Ectodermal cell (in vitro differentiated cells): ENCODE data around the gene SNW1.
"Not testable (repeated sequence)": the region's sequence is repeated elsewhere in the genome, so short reads cannot be mapped to it uniquely, and the experiment has no call there.

Experiments used
- H3K27ac ChIP-seq: 2 replicates; pipeline ENCODE4 v1.7.0; 2013; ENCODE audit warnings: mild to moderate bottlenecking, low read depth, low read length; ENCODE audit not compliant: insufficient read depth, poor library complexity, severe bottlenecking
- H3K27me3 ChIP-seq: 2 replicates; pipeline ENCODE4 v1.7.0; 2013; ENCODE audit warnings: mild to moderate bottlenecking, low read length; ENCODE audit not compliant: insufficient read depth, control insufficient read depth, poor library complexity, severe bottlenecking
- H3K36me3 ChIP-seq: one replicate; pipeline ENCODE4 v1.7.0; 2013; ENCODE audit warnings: low read length; ENCODE audit not compliant: control insufficient read depth, insufficient read depth
- H3K4me1 ChIP-seq: one replicate; pipeline ENCODE4 v1.7.0; 2013; ENCODE audit warnings: low read length; ENCODE audit not compliant: control insufficient read depth, insufficient read depth
- H3K4me3 ChIP-seq: 2 replicates; pipeline ENCODE4 v1.7.0; 2013; ENCODE audit warnings: low read depth, low read length, control low read depth; ENCODE audit not compliant: insufficient read depth
- H3K9me3 ChIP-seq: 2 replicates; pipeline ENCODE4 v1.7.0; 2013; ENCODE audit warnings: mild to moderate bottlenecking, low read length, moderate library complexity; ENCODE audit not compliant: control insufficient read depth
- WGBS, 2 experiments: methylation state at CpG; one replicate each; pipeline ENCODE4 v1.1.7; 2013; ENCODE audit warnings: missing lambda C conversion rate in 2 of 2; 5-methylcytosine and 5-hydroxymethylcytosine counted together

The SNW1 gene

GRCh38 chr14:77752266-77752665 is 8.7 kb downstream of the SNW1 start:
- H3K36me3 ChIP-seq = peaks cover 50% of the 10 kb centered on the region

GRCh38 chr14:77747425-77747824 is 13.5 kb downstream of the SNW1 start:
- H3K27me3 ChIP-seq, H3K27ac ChIP-seq, H3K4me3 ChIP-seq, H3K4me1 ChIP-seq, H3K9me3 ChIP-seq: not testable (repeated sequence)
- 91 to 92% methylated on average over 33 of the region's 33 CpGs for WGBS, 2 experiments
- H3K36me3 ChIP-seq = peaks cover 44% of the 10 kb centered on the region

More at GRCh38 chr14:77752266-77752665, 8.7 kb downstream of the SNW1 start:
- Histone ChIP-seq H3K27me3 (no peaks in the 10 kb centered on the region), H3K27ac (no peak overlapping the region), H3K4me1 (no peaks in the 10 kb centered on the region), H3K9me3 (no peaks in the 10 kb centered on the region), H3K4me3 (no peak overlapping the region)
- 90 to 92% methylated on average over 1 to 2 of the region's 2 CpGs for WGBS, 2 experiments

- H3K27ac ChIP-seq = no peak overlapping the region
- 87 to 88% methylated on average over 3 of the region's 4 CpGs for WGBS, 2 experiments
- H3K27me3 ChIP-seq = no peaks in the 10 kb centered on the region
- peaks cover 42% of the 10 kb centered on the region for H3K36me3 ChIP-seq
- no peaks in the 10 kb centered on the region for H3K4me1 ChIP-seq
- no peak overlapping the region for H3K4me3 ChIP-seq
- H3K9me3 ChIP-seq = no peaks in the 10 kb centered on the region
These were observed 14.8 kb downstream of the SNW1 start for GRCh38 chr14:77746064-77746702.

GRCh38 chr14:77741438-77741837 is 19.5 kb downstream of the SNW1 start:
- Histone ChIP-seq H3K9me3 (no peaks in the 10 kb centered on the region), H3K4me3 (no peak overlapping the region), H3K27me3 (no peaks in the 10 kb centered on the region), H3K4me1 (no peaks in the 10 kb centered on the region), H3K27ac (no peak overlapping the region), H3K36me3 (peaks cover 24% of the 10 kb centered on the region)
- WGBS, 2 experiments = 97 to 100% methylated on average over 2 of the region's 2 CpGs

- no peak overlapping the region for H3K4me3 ChIP-seq
- no peaks in the 10 kb centered on the region for H3K9me3 ChIP-seq
- H3K27ac ChIP-seq = no peak overlapping the region
- no peaks in the 10 kb centered on the region for H3K4me1 ChIP-seq
- WGBS, 2 experiments = 89 to 97% methylated on average over 7 of the region's 7 CpGs
- no peaks in the 10 kb centered on the region for H3K27me3 ChIP-seq
- peaks cover 41% of the 10 kb centered on the region for H3K36me3 ChIP-seq
These were observed 22.3 kb downstream of the SNW1 start for GRCh38 chr14:77738559-77739250.

GRCh38 chr14:77730976-77731497 is 29.9 kb downstream of the SNW1 start:
- WGBS, 2 experiments = 97 to 100% methylated on average over 3 of the region's 3 CpGs
- Histone ChIP-seq H3K27me3 (no peaks in the 10 kb centered on the region), H3K9me3 (no peaks in the 10 kb centered on the region), H3K4me3 (no peak overlapping the region), H3K27ac (no peak overlapping the region), H3K4me1 (no peaks in the 10 kb centered on the region), H3K36me3 (peaks cover 60% of the 10 kb centered on the region)

- Histone ChIP-seq H3K27ac (no peak overlapping the region), H3K9me3 (no peaks in the 10 kb centered on the region), H3K36me3 (peaks cover 48% of the 10 kb centered on the region), H3K4me1 (no peaks in the 10 kb centered on the region), H3K4me3 (no peak overlapping the region), H3K27me3 (no peaks in the 10 kb centered on the region)
- 88 to 98% methylated on average over 2 of the region's 3 CpGs for WGBS, 2 experiments
These were observed 38.7 kb downstream of the SNW1 start for GRCh38 chr14:77722301-77722700.

GRCh38 chr14:77721437-77721836 is 39.5 kb downstream of the SNW1 start:
- H3K36me3 ChIP-seq = peaks cover 48% of the 10 kb centered on the region
- no peak overlapping the region for H3K27ac ChIP-seq
- H3K4me1 ChIP-seq = no peaks in the 10 kb centered on the region
- H3K4me3 ChIP-seq = no peak overlapping the region
- no peaks in the 10 kb centered on the region for H3K27me3 ChIP-seq
- H3K9me3 ChIP-seq = no peaks in the 10 kb centered on the region
- WGBS, 2 experiments = 91 to 97% methylated on average over 5 of the region's 5 CpGs

GRCh38 chr14:77717608-77718305 is 43.2 kb downstream of the SNW1 start:
- Histone ChIP-seq H3K27ac (no peak overlapping the region), H3K36me3 (peaks cover 34% of the 10 kb centered on the region), H3K9me3 (no peaks in the 10 kb centered on the region), H3K4me3 (no peak overlapping the region), H3K4me1 (no peaks in the 10 kb centered on the region), H3K27me3 (no peaks in the 10 kb centered on the region)
- WGBS, 2 experiments = 94% methylated on average over 5 of the region's 5 CpGs

- H3K27me3 ChIP-seq = no peaks in the 10 kb centered on the region
- no peaks in the 10 kb centered on the region for H3K4me1 ChIP-seq
- peaks cover 35% of the 10 kb centered on the region for H3K36me3 ChIP-seq
- no peak overlapping the region for H3K4me3 ChIP-seq
- no peak overlapping the region for H3K27ac ChIP-seq
- WGBS, 2 experiments = 96 to 97% methylated on average over 6 of the region's 6 CpGs
- no peaks in the 10 kb centered on the region for H3K9me3 ChIP-seq
These were observed 46.0 kb downstream of the SNW1 start for GRCh38 chr14:77714926-77715325.
